Measurements from ENCODE around the gene ZNF20.
A peak's percentile ranks its signal among the peaks of the same experiment; 100 is the strongest.

GRCh38 chr19:12156223-12157058 is 16.3 kb upstream of the ZNF20 start, which contains the start of gene ZNF625:
- peak; percentile 68 to 79 for TF ChIP-seq POLR2AphosphoS5 (IDR thresholded peaks at IDR 0.05)
- TF ChIP-seq, protein P1, sequence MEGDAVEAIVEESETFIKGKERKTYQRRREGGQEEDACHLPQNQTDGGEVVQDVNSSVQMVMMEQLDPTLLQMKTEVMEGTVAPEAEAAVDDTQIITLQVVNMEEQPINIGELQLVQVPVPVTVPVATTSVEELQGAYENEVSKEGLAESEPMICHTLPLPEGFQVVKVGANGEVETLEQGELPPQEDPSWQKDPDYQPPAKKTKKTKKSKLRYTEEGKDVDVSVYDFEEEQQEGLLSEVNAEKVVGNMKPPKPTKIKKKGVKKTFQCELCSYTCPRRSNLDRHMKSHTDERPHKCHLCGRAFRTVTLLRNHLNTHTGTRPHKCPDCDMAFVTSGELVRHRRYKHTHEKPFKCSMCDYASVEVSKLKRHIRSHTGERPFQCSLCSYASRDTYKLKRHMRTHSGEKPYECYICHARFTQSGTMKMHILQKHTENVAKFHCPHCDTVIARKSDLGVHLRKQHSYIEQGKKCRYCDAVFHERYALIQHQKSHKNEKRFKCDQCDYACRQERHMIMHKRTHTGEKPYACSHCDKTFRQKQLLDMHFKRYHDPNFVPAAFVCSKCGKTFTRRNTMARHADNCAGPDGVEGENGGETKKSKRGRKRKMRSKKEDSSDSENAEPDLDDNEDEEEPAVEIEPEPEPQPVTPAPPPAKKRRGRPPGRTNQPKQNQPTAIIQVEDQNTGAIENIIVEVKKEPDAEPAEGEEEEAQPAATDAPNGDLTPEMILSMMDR (IDR thresholded peaks at IDR 0.05), result no peak
